ENCODE measurements around the gene BCL2L14. TPM values are rescaled to one million over a fixed set of nuclear protein-coding genes. Genes with fewer than 3 reads are reported as not detected.
A peak's percentile ranks its signal among the peaks of the same experiment; 100 is the strongest.

The BCL2L14 gene
- total RNA-seq, 1 experiment from 2014 or later = not detected

DNA sequence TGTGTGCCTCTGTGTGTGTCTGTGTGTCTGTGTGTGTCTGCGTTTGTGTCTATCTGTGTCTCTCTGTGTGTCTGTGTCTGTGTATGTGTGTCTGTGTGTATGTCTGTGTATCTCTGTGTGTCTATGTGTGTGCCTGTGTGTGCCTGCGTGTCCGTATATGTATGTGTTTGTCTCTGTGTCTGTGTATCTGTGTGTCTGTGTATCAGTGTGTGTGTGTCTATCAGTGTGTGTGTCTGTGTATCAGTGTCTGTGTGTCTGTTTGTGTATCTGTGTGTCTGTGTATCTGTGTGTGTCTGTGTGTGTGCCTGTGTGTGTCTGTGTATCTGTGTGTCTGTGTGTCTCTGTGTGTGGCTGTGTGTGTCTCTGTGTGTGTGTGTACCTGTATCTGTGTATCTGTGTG is 23.1 kb upstream of the BCL2L14 start:
- DNase-seq (ENCODE audit: low read depth, low spot score) = no peak
- in situ Hi-C loops (cut with HindIII; ENCODE audit: low pct_unique_long_range_greater_than_20kb, low sequenced_read_pairs) = no loop called here

GRCh38 chr12:12048266-12048665 is 22.5 kb upstream of the BCL2L14 start:
- in situ Hi-C loops (cut with HindIII; ENCODE audit: low pct_unique_long_range_greater_than_20kb, low sequenced_read_pairs) = no loop called here

DNA sequence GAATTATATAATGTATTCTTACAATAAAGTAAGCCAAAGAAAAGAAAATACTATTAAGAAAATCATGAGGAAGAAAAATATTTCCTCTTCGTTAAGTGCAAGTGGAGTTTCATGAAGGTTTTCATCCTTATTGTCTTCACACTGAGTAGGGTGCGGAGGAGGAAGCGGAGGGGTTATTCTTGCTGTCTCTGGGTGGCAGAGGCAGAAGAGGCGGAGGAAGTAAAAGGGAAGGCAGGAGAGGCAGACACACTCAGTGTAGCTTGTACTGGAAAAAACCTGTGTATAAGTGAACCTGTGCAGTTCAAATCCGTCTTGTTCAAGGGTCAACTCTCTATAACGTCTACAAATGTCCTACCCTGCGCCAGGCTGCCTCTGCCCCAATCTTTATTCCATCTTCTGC is 22.0 kb upstream of the BCL2L14 start:
- in situ Hi-C loops (cut with HindIII; ENCODE audit: low pct_unique_long_range_greater_than_20kb, low sequenced_read_pairs) = no loop called here
- no peak for DNase-seq (ENCODE audit: low read depth, low spot score)

More at GRCh38 chr12:12048266-12048665, 22.5 kb upstream of the BCL2L14 start:
- no peak for DNase-seq (ENCODE audit: low read depth, low spot score)

DNA sequence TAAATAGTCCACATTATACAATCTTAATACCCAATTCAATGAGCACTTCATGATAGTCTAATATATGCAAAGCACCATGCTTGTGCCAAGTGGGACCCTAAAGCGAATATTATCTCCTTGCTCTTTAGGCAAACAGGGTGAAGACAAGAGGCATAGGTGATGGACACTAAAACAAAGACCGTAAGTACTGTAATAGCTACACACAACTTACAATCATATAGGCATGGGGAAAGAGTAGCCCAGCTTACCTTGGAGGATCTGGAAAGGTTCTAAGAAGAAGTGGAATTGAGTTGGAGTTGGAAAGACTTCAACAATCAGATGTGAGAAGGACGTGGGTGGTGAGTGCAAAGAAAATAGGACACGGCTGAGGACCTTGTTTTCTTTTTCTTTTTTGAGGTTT is 19.1 kb upstream of the BCL2L14 start:
- in situ Hi-C loops (cut with HindIII; ENCODE audit: low pct_unique_long_range_greater_than_20kb, low sequenced_read_pairs) = no loop called here

DNA sequence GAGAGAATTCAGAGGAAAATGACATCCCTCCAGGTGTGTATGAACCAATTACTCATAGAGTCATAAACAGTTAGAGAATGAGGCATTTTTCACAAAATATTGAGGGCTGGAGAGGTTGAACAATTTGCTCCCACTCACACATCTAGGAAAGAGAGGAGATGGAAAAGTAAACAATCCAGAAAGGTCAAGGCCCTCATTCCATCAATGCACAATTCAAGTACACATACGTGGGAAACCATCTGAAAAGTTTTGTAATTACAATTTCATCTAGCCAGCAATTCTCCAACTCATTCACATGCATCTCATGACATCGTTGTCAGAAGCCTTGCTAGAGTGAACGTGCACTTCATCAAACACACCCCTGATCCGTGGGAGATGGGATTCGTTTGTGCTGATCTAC is 15.7 kb upstream of the BCL2L14 start:
- in situ Hi-C loops (cut with HindIII; ENCODE audit: low pct_unique_long_range_greater_than_20kb, low sequenced_read_pairs) = no loop called here

More for the DNA sequence above, 19.1 kb upstream of the BCL2L14 start:
- DNase-seq (ENCODE audit: low read depth, low spot score) = no peak

DNA sequence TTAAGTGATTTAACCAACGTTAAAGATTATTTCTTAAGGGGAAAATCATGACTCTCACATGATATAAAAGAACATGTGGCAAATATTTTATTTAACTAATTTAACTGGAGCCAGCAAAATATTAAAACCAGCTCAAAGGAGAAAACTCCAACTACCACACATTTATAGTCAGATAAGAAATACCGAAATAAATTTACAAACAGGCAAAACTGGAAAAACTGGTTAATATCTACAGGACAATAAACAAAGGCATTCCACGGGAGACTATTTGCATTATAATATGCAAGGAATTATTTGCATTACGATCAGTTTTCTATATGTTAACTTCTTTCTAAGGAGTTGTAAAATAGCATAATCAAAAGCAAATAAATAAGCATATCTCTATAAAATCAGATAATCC is 13.8 kb upstream of the BCL2L14 start:
- in situ Hi-C loops (cut with HindIII; ENCODE audit: low pct_unique_long_range_greater_than_20kb, low sequenced_read_pairs) = no loop called here

More for the DNA sequence above, 15.7 kb upstream of the BCL2L14 start:
- DNase-seq (ENCODE audit: low read depth, low spot score) = peak; percentile 32

GRCh38 chr12:12064596-12064995 is 6.1 kb upstream of the BCL2L14 start:
- DNase-seq (ENCODE audit: low read depth, low spot score) = no peak
- in situ Hi-C loops (cut with HindIII; ENCODE audit: low pct_unique_long_range_greater_than_20kb, low sequenced_read_pairs) = no loop called here

More for the DNA sequence above, 13.8 kb upstream of the BCL2L14 start:
- no peak for DNase-seq (ENCODE audit: low read depth, low spot score)

- no peak for DNase-seq (ENCODE audit: low read depth, low spot score)
- in situ Hi-C loops (cut with HindIII; ENCODE audit: low pct_unique_long_range_greater_than_20kb, low sequenced_read_pairs) = no loop called here
Observed at GRCh38 chr12:12068751-12069150, 2.0 kb upstream of the BCL2L14 start.

DNA sequence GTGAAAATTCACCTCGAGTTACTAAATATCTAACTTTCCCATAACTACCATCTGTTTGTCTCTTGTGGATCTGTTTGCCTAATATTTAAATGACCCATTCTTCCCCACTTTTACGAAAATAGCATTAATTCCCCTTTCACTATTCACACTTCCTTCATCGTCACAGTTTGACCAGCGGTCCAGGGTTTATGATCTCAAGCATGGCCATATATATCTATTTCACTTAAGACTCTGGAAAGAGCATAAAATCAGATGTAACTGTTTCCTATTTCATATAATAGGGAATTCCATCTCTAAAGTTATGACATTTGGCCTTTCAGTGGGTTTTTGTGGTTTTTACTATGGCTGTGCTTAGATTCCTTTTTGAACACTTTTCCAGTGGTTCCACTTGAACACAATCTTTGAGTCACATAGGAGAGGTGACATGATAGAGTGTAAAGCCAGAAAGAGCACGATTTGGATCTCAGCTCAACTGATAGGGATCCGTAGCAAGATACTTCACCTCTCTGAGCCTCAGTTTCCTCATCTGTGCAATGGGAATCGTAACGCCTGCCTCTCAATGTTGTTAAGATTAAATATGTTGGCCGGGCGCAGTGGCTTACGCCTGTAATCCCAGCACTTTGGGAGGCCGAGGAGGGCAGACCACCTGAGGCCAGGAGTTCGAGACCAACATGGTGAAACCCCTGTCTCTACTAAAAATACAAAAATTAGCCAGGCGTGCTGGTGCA is 754 bp upstream of the BCL2L14 start:
- DNase-seq (ENCODE audit: low read depth, low spot score) = no peak
- in situ Hi-C loops (cut with HindIII; ENCODE audit: low pct_unique_long_range_greater_than_20kb, low sequenced_read_pairs) = no loop called here

DNA sequence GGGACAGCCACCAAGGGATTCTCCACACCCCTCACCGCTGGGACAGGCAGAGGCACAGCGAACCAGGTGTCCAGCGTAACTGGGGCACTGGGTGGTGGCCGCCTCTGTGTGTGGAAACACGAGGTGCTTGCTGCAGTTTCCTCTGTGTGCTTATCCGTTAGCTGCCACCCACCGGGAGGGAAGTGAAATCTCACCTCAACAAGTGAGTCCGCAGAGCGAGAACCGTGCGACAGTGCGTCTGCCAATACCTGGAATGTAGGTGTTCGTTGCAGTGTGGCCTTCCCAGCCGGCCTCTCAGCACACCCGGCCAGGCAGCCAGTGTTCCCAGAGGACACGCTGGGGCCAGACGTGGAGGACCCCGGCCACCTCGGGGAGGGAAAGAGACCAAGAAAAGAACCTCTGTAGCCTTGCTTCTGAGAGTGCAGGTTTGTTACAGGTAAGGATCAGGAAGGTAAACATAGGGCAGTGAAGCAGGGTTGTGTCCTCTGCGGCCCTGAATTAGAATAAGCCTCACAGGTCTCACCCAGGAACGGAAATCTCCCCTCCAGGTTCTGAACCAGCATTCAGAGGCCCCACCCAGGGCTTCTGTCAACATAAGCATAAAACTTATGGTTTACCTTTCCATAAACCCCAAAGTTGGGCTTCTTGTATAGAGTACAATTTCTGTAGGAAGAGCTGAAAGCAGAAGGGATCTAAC is 1.5 kb downstream of the BCL2L14 start:
- in situ Hi-C loops (cut with HindIII; ENCODE audit: low pct_unique_long_range_greater_than_20kb, low sequenced_read_pairs) = no loop called here
- DNase-seq (ENCODE audit: low read depth, low spot score) = no peak

DNA sequence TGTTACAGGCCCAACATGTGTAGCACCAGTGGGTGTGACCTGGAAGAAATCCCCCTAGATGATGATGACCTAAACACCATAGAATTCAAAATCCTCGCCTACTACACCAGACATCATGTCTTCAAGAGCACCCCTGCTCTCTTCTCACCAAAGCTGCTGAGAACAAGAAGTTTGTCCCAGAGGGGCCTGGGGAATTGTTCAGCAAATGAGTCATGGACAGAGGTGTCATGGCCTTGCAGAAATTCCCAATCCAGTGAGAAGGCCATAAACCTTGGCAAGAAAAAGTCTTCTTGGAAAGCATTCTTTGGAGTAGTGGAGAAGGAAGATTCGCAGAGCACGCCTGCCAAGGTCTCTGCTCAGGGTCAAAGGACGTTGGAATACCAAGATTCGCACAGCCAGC is 8.6 kb downstream of the BCL2L14 start:
- no peak for DNase-seq (ENCODE audit: low read depth, low spot score)
- in situ Hi-C loops (cut with HindIII; ENCODE audit: low pct_unique_long_range_greater_than_20kb, low sequenced_read_pairs) = no loop called here

GRCh38 chr12:12081836-12082497 is 11.2 kb downstream of the BCL2L14 start:
- in situ Hi-C loops (cut with HindIII; ENCODE audit: low pct_unique_long_range_greater_than_20kb, low sequenced_read_pairs) = no loop called here

GRCh38 chr12:12083688-12084087 is 12.9 kb downstream of the BCL2L14 start:
- no peak for DNase-seq (ENCODE audit: low read depth, low spot score)
- in situ Hi-C loops (cut with HindIII; ENCODE audit: low pct_unique_long_range_greater_than_20kb, low sequenced_read_pairs) = no loop called here

More at GRCh38 chr12:12081836-12082497, 11.2 kb downstream of the BCL2L14 start:
- peak; percentile 88 for DNase-seq (ENCODE audit: low read depth, low spot score)

GRCh38 chr12:12086362-12086761 is 15.6 kb downstream of the BCL2L14 start:
- no peak for DNase-seq (ENCODE audit: low read depth, low spot score)
- in situ Hi-C loops (cut with HindIII; ENCODE audit: low pct_unique_long_range_greater_than_20kb, low sequenced_read_pairs) = no loop called here

DNA sequence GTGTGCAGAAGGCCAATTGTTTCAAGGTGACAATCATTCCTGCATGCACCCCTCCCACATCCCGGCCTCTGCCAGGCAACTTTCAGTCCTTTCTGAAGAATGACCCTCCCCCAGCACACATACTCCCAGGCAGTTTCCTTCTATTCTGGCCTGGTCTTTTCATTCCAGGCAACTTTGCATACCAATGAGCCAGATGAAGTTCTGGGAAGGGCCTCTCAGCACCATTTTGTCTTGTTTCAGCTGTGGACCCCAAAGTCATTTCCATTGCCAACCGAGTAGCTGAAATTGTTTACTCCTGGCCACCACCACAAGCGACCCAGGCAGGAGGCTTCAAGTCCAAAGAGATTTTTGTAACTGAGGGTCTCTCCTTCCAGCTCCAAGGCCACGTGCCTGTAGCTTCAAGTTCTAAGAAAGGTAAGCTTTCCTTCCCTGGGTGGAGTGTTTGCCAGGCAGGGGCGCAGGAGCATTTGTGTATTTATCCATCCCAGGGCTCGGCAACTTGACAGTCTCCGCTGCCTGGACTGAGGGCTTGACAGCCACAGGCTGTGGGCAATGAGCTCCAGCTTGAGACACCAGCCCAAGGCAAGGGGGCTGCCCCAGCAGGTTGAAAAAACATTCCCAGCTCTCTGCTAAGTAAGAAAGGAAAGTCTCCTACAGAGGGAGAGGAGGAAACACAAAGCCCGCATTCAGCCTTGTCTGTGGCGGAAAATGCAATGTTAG is 16.4 kb downstream of the BCL2L14 start:
- no peak for DNase-seq (ENCODE audit: low read depth, low spot score)
- in situ Hi-C loops (cut with HindIII; ENCODE audit: low pct_unique_long_range_greater_than_20kb, low sequenced_read_pairs) = no loop called here

DNA sequence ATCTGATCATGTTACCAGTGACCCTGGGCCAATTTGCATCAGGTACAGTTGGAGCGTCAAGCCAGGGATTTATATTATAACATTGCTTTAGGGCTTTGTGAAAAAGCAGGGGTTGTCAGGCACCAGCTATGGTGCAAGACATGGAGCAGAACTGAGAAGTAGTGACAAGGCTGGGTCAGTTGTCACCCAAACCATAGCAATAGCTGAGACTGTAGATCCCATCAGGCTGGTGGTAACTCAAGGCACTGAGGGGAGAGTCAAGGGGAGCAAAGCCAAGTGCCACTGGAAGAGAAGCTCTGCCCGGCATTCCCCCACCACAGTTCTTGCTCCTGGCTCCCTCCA is 16.9 kb downstream of the BCL2L14 start:
- DNase-seq (ENCODE audit: low read depth, low spot score) = no peak
- in situ Hi-C loops (cut with HindIII; ENCODE audit: low pct_unique_long_range_greater_than_20kb, low sequenced_read_pairs) = no loop called here

GRCh38 chr12:12088147-12088546 is 17.4 kb downstream of the BCL2L14 start:
- no peak for DNase-seq (ENCODE audit: low read depth, low spot score)
- in situ Hi-C loops (cut with HindIII; ENCODE audit: low pct_unique_long_range_greater_than_20kb, low sequenced_read_pairs) = no loop called here

GRCh38 chr12:12088761-12089160 is 18.0 kb downstream of the BCL2L14 start:
- in situ Hi-C loops (cut with HindIII; ENCODE audit: low pct_unique_long_range_greater_than_20kb, low sequenced_read_pairs) = no loop called here
- no peak for DNase-seq (ENCODE audit: low read depth, low spot score)

Measured in SK-MEL-5 (cell line).